PC-9 (cell line): ENCODE data around the gene RAB36.

ENCODE experiments used
- CTCF ChIP-seq: fragments of 200-600 bp; sonication (generic); conservative IDR thresholded peaks from 2 replicates; pipeline ENCODE4 v1.6.1; 2017; ENCODE audit warnings: mixed run types, antibody characterized with exemption, mild to moderate bottlenecking, moderate library complexity
- EZH2 ChIP-seq: fragments of 200-600 bp; sonication (generic); IDR thresholded peaks from 2 replicates; pipeline ENCODE4 v1.8.0; 2017; ENCODE audit warnings: antibody characterized with exemption, low read depth

- no peak for TF ChIP-seq CTCF
- TF ChIP-seq EZH2: no peak
Measured at GRCh38 chr22:23110922-23111527, 34.3 kb upstream of the RAB36 start.
